Neural cell (in vitro differentiated cells): ENCODE results near the gene NUP98. TPM values are rescaled to one million over a fixed set of nuclear protein-coding genes. Genes with fewer than 3 reads are reported as not detected.

Experiments used
- H2AFZ ChIP-seq: fragments of 200-600, 300-800 bp; sonication (generic), shearing (Covaris generic); 2 replicates; pipeline ENCODE4 v1.6.0; 2014; ENCODE audit warnings: low read depth, mild to moderate bottlenecking, antibody characterized with exemption, low read length, moderate library complexity
- H3F3A ChIP-seq: fragments of 200-600 bp; shearing (Covaris generic); 2 replicates; pipeline ENCODE4 v1.6.1; 2016; ENCODE audit warnings: mild to moderate bottlenecking, moderate library complexity, mixed read lengths, antibody characterized with exemption, low read length; ENCODE audit not compliant: insufficient read depth, poor library complexity, severe bottlenecking
- H3K27ac ChIP-seq: fragments of 200-600, 300-800 bp; sonication (generic), shearing (Covaris generic); 2 replicates; pipeline ENCODE4 v1.5.1; 2014; ENCODE audit warnings: mild to moderate bottlenecking, low read length, moderate library complexity
- H3K27me3 ChIP-seq: fragments of 300-800, 200-600 bp; sonication (generic), shearing (Covaris generic); 2 replicates; pipeline ENCODE4 v1.6.0; 2014; ENCODE audit warnings: mild to moderate bottlenecking, low read depth, low read length, moderate library complexity; ENCODE audit not compliant: insufficient read depth
- H3K36me3 ChIP-seq: fragments of 300-800, 200-600 bp; sonication (generic), shearing (Covaris generic); 2 replicates; pipeline ENCODE4 v1.5.1; 2014; ENCODE audit warnings: mild to moderate bottlenecking, antibody characterized with exemption, low read length, moderate library complexity; ENCODE audit not compliant: insufficient read depth
- H3K4me2 ChIP-seq: fragments of 300-800, 200-600 bp; sonication (generic), shearing (Covaris generic); 2 replicates; pipeline ENCODE4 v1.6.0; 2014; ENCODE audit warnings: mild to moderate bottlenecking, low read length
- H3K4me3 ChIP-seq: fragments of 300-800, 200-600 bp; sonication (generic), shearing (Covaris generic); 2 replicates; pipeline ENCODE4 v1.5.1; 2014; ENCODE audit warnings: mild to moderate bottlenecking, low read length, moderate library complexity
- H3K79me2 ChIP-seq: fragments of 200-600 bp; shearing (Covaris generic); replicated peaks from 2 replicates; pipeline ENCODE4 v1.6.0; 2014; ENCODE audit warnings: mild to moderate bottlenecking, low read length, moderate library complexity; ENCODE audit not compliant: insufficient read depth
- H3K9ac ChIP-seq: fragments of 300-800, 200-600 bp; sonication (generic), shearing (Covaris generic); 2 replicates; pipeline ENCODE4 v1.6.1; 2016; ENCODE audit warnings: mild to moderate bottlenecking, low read length, mixed read lengths
- H3K9me2 ChIP-seq: fragments of 200-600 bp; shearing (Covaris generic); 2 replicates; pipeline ENCODE4 v1.6.1; 2016; ENCODE audit warnings: mild to moderate bottlenecking, low read length, mixed read lengths; ENCODE audit not compliant: insufficient read depth
- H3K9me3 ChIP-seq: fragments of 200-600, 300-800 bp; sonication (generic), shearing (Covaris generic); 2 replicates; pipeline ENCODE4 v1.6.1; 2016; ENCODE audit warnings: mild to moderate bottlenecking, mixed run types, low read length, moderate library complexity, mixed read lengths
- H4K20me1 ChIP-seq: fragments of 200-600 bp; shearing (Covaris generic); 2 replicates; pipeline ENCODE4 v1.6.1; 2016; ENCODE audit warnings: mild to moderate bottlenecking, mixed run types; ENCODE audit not compliant: insufficient read depth
- CTCF ChIP-seq: fragments of 450-650 bp; IDR thresholded peaks from 2 replicates; pipeline ENCODE4 v1.5.1; 2014; ENCODE audit warnings: antibody characterized with exemption, mild to moderate bottlenecking, moderate library complexity; ENCODE audit not compliant: poor library complexity, severe bottlenecking
- EP300 ChIP-seq: fragments of 450-650 bp; conservative IDR thresholded peaks from 2 replicates; pipeline ENCODE4 v1.6.1; 2014; ENCODE audit warnings: antibody characterized with exemption, mild to moderate bottlenecking, moderate library complexity; ENCODE audit not compliant: poor library complexity, severe bottlenecking
- EZH2 ChIP-seq: fragments of 200-600, 300-800 bp; shearing (Covaris generic), sonication (generic); IDR thresholded peaks from 2 replicates; pipeline ENCODE4 v1.6.1; 2014; ENCODE audit warnings: antibody characterized with exemption, low read length, borderline replicate concordance, mild to moderate bottlenecking; ENCODE audit not compliant: insufficient read depth, poor library complexity, severe bottlenecking
- MXI1 ChIP-seq: fragments of 450-650 bp; conservative IDR thresholded peaks from 2 replicates; pipeline ENCODE4 v1.6.1; 2014; ENCODE audit warnings: antibody characterized with exemption, mild to moderate bottlenecking; ENCODE audit not compliant: poor library complexity, severe bottlenecking
- POLR2AphosphoS5 ChIP-seq: IDR thresholded peaks from 2 replicates; pipeline ENCODE4 v1.6.1; 2012
- RAD21 ChIP-seq: fragments of 450-650 bp; conservative IDR thresholded peaks from 2 replicates; pipeline ENCODE4 v1.6.1; 2014; ENCODE audit warnings: antibody characterized with exemption, mild to moderate bottlenecking, moderate library complexity
- REST ChIP-seq: IDR thresholded peaks from 2 replicates; pipeline ENCODE4 v1.6.1; 2012; ENCODE audit warnings: borderline replicate concordance
- SMC3 ChIP-seq: fragments of 450-650 bp; conservative IDR thresholded peaks from 2 replicates; pipeline ENCODE4 v1.6.1; 2014; ENCODE audit warnings: antibody characterized with exemption, mild to moderate bottlenecking, moderate library complexity; ENCODE audit not compliant: poor library complexity
- TAF1 ChIP-seq: IDR thresholded peaks from 2 replicates; pipeline ENCODE4 v1.6.1; 2012; ENCODE audit warnings: low read depth
- polyA plus RNA-seq: library from polyadenylated mRNA; depleted of rRNA; stranded (reverse); fragments of >200 nt; gene quantifications from 2 replicates; pipeline ENCODE4 v1.2.3, GENCODE V29; 2014

Gene NUP98
- polyA plus RNA-seq, 1 donor from 2014 or later, result 28.9 TPM

GRCh38 chr11:3738241-3738640 lies 59.1 kb downstream of the NUP98 start:
- no peak overlapping the region for H2AFZ ChIP-seq
- TF ChIP-seq RAD21 (no peak), REST (no peak), SMC3 (no peak), EZH2 (no peak), TAF1 (no peak), EP300 (no peak), MXI1 (no peak), CTCF (no peak), POLR2AphosphoS5 (no peak)
- no peaks in the 10 kb centered on the region for H3K9me2 ChIP-seq
- H3F3A ChIP-seq, result no peaks in the 10 kb centered on the region
- no peaks in the 10 kb centered on the region for H4K20me1 ChIP-seq
- no peak overlapping the region for H3K4me2 ChIP-seq
- no peak overlapping the region for H3K27ac ChIP-seq
- no peak overlapping the region for H3K4me3 ChIP-seq
- H3K9me3 ChIP-seq, result no peaks in the 10 kb centered on the region
- H3K79me2 ChIP-seq, result no peaks in the 10 kb centered on the region
- no peak overlapping the region for H3K9ac ChIP-seq
- H3K36me3 ChIP-seq, result no peaks in the 10 kb centered on the region
- H3K27me3 ChIP-seq, result no peaks in the 10 kb centered on the region

- Histone ChIP-seq H3K27me3 (no peaks in the 10 kb centered on the region), H3F3A (no peaks in the 10 kb centered on the region), H3K36me3 (no peaks in the 10 kb centered on the region), H3K4me3 (no peak overlapping the region), H4K20me1 (no peaks in the 10 kb centered on the region), H3K4me2 (no peak overlapping the region), H2AFZ (no peak overlapping the region), H3K9me3 (no peaks in the 10 kb centered on the region), H3K9ac (no peak overlapping the region), H3K27ac (no peak overlapping the region), H3K9me2 (no peaks in the 10 kb centered on the region), H3K79me2 (no peaks in the 10 kb centered on the region)
- TF ChIP-seq SMC3 (no peak), POLR2AphosphoS5 (no peak), REST (no peak), EZH2 (no peak), TAF1 (no peak), MXI1 (no peak), RAD21 (no peak), EP300 (no peak), CTCF (no peak)
These were observed 59.9 kb downstream of the NUP98 start for GRCh38 chr11:3737386-3737933.
